HG02642 (cell line): ENCODE data around the gene PAK1.
"Not testable (repeated sequence)": the region's sequence is repeated elsewhere in the genome, so short reads cannot be mapped to it uniquely, and the experiment has no call there.

Experiments
- ATAC-seq: cut with Tn5 transposase; IDR thresholded peaks from one replicate; pipeline ENCODE4 v1.9.1; 2021; ENCODE audit warnings: mild to moderate bottlenecking; ENCODE audit not compliant: unreplicated experiment, poor library complexity

PAK1 gene

DNA sequence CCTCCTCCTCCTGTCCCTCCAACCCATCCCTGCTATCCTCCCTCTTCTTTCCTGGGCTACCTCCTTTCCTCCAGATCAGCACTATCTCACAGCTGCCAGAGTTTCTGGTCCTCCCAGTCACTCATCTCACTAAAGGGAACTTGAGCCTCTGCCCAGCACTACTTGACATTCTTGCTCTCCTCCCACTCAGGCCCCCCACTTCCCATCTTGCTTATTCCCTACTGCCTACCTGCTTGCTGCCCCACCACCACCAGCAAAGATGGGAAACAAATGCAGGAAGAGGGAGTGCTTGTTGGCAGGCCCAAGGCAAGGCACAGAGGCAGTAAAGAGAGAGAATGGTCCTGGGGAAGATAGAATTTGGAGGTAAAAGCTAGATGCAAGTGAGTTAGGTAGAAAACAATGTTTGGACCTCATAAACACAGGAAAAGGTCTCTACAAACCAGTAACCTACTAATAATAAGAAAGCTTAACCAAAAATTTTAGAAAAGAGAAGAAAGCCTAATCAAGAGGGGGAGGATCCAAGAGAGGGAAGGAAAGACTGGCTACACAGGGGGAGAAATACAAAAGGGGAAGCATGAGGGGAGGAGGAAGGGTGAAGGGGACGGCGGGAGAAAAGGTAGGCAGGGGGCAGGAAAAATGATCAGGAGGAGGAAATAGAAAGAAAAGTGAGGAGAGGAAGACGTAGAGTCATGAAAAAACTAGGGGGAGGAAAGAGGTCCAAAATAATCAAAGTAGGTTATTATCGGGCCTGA lies 63.6 kb downstream of the PAK1 start:
- no peak for ATAC-seq

DNA sequence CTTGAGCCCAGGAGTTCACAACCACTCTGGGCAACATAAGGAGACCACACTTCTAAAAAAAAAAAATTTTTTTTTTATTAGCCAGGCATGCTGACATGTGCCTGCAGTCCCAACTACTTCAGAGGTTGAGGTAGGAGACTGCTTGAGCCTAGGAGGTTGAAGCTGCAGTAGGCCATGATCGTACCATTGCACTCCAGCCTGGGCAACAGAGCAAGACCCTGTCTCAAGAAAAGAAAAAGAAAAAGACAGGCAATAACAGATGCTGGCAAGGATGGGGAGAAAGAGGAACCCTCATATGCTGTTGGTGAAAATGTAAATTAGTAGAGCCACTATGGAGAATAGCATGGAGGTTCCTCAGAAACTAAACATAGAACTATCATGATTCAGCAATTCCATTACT lies 64.8 kb downstream of the PAK1 start:
- no peak for ATAC-seq

DNA sequence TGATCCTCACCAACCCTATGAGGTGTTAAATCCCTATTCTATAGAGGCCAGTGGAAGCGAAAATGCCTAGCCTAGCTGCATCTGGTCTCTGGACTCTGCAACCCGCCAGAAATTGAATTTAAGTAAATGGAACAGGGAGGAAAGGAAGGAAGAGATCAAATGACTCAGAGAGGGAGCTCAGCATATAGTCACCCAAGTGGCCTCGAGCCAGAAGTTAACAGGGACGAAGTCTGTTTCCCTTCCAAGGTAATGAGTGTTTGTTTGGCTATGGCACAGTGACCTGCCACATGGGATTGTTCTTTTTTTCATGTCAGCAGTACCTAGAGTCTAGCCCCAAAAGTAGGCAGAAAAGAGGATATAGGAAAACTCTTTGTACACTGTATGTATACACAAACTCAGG lies 66.3 kb downstream of the PAK1 start:
- ATAC-seq: no peak

DNA sequence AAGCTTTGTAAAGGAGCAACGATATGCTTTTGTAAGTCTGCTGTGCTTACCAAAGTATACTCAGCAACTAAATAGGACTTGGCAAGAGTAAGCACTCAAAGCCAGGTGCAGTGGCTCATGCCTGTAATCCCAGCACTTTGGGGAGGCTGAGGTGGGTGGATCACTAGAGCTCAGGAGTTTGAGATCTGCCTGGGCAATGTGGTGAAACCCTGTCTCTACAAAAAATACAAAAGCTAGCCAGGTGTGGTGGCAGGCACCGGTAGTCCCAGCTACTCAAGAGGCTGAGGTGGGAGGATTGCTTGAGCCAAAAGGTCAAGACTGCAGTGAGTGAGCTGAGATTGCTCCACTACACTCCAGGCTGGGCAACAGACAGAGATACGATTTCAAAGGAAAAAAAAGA lies 67.5 kb downstream of the PAK1 start:
- no peak for ATAC-seq

DNA sequence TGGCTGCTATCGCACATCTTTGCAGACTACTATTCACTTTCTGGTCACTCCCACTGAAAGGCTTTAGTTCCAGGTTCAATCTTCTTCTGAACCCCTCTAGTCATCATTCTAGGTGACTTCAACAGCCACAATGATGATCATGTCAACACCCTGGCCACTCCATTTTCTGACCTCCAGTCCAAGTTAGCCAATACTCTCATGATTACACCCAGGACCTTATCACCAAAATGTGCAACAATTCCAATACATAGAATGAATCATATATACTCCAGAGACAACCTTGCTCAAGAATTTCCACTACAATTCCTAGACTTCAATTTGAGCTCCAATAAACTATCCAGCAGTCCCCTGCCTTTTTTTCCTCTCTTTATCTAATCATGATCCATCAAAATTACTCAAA lies 70.7 kb downstream of the PAK1 start:
- no peak for ATAC-seq

DNA sequence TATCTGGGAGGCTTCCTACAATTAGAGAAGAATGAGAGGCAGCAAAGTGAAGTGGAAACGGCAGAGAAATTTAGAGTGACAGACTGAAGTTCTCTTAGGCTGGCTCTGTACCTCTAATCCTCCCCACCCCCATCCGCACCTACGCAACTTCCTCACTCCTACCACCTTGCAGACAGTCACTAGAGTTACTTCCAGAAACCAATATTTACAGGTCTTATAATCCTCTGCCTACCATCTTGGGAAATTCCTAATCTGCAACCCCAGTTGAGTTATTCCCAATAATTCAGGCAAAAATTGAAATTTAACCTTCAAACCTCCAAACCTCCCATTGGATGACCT lies 71.7 kb downstream of the PAK1 start:
- ATAC-seq: no peak

DNA sequence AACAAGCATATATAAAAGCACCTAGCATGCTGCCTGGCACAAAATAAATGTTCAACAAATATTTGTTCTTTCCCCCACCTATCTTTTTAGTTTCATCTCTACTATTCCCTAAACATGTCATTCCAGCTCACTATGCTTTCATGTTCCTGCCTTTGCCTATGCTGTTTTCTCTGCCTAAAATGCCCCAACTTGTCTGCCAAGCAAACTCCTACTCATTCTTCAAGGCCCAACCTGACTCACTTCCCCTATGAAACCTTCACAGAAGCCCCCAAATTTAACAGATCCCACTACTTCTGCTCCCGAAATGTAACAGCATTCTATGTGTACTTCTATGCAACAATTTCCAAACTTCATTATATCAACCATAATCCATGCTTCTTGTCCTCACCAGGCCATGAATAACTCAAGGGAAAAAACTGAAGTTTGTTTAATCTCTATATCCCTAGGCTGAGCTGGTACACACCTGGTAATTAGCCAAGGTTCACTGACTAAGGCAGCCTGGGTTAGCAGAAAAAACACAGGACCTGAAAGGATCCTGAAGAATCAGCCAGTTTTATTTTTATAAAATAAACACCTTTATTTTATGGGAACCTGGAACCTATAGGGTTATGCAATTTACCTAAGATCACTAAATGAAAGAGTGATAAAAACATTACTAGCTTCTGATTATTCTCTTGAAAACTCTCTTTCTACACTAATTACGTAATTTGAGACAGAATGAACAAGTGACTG lies 72.2 kb downstream of the PAK1 start:
- ATAC-seq: no peak

DNA sequence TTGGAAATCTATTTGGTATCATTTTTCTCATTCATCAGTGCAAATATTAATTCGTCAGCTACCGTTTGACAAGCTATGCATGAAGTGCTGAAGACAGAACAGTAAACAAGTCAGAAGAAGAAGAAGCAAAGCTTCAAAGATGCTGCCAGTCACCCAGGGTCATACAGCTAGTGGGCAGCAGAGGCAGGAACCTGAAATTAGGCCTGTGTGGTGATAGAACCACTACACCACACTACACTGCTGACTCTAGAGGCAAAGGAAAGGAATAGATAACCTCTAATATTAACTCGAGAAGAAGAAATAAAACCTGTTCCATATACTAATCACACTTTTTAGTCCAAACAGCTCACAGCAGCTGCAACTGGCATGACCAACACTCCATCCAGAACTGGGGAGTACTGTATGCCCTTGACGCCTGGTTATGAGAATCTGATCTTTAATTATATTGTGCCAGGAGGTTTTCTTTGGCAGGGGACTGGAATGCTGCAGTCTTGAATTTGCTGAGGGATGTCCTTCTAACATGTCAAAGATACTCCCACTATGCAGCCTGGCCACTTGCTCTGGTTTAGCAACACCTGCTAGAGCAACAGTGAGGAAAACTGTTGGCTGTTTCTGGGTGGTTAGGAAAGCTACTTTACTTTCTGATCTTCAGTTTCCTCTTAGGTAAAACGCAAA lies 73.0 kb downstream of the PAK1 start:
- no peak for ATAC-seq

DNA sequence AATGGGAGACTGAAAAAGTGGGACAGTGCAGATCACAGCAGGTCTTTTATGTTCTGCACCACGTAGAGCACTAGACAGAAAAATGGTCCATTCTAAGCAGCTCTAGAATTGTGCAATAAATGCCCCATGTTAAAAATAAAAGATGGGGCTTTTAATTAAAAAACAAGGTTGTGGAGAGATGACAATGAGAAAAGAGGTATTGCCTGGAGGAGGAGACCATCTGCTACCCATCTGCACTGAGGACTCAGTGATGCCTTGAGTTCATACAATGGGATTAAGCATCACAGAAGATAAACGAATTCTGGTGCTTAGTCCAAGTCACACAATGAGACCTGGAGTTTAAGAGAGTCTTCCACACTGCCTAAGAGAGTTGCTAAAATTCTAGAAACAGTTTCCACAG lies 73.6 kb downstream of the PAK1 start:
- no peak for ATAC-seq

DNA sequence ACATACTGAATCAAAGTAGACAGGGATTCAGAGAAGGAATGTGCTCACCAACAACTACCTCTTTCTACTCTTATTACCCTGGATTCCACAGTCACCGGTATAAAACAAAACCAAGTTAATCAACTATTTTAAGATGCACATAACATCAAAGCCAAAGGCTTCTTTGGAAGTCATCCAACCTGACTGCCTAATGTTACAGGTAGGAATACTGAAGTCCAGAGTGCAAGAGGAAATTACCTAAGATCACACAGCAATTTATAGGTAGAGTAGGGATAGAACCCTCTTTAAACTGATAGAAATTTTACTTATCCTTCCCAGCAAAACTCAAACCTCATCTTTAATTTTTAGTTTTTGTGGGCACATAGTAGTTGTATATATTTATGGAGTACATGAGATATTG lies 76.3 kb downstream of the PAK1 start:
- ATAC-seq: no peak

DNA sequence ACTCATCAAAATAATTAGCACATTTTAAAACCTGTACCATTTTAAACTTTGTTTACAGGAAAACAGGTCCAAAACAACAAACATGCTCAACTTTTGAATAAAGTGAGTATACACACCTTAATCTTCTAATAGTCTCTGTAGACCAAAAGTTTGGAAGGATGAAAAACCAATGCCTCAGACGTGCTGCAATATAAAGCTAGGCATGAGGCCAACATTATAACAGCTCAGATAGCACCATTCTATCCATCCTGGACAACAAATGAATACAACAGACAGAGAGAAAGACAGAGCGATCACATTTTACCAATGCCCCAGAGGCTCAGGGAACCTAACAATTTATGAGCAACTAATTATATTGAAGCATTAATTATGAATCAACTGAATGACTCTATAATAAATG lies 77.0 kb downstream of the PAK1 start:
- no peak for ATAC-seq

DNA sequence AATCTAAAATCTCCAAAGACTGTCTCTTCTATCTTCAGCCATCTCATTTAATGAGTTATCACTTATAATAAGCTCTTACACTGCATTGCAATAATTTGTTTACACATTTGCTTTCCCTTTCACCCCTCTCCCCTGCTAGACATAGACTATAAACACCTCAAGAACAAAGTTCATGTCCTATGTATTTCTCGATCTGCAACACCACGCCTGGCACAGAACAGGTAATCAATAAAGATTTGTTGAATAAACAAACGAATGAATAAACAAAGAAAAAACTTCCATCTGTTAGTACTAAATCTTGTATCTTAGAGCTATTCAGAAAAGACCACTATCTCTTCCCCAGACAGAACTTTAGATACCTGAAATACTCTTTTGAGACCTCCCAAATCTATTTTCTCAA lies 77.6 kb downstream of the PAK1 start:
- ATAC-seq: no peak

DNA sequence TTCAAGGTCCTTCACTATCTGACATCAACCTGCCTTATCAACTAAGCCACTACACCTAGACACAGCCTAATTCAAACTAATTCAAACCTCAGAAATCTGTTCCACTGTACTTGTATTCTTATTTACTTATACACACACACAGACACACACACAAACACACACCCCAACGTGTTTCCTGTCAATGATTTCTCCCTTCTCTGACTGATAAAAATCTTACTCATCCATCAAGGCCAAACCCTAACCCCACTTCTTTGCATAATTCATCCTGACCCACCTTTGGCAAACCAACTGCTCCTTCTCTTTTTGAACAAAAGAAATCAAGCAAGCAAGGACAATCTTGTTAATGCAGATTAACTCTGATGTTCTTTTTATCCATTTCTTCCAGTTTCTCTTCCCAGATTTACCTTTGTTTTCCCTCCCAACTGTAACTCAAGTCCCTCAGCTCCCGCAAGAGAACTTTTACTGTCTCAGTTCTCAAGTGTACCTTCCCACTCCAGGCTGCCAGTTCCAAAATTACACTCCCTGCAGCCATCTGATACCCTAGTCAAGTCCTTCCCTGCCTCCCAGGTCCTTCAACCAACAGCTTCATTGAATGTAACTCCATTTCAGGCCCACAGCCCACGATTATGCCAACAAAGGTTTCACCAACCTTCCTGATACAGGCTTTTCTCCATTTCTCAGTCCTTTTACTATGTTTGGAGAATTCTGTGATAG lies 78.3 kb downstream of the PAK1 start:
- ATAC-seq: no peak

DNA sequence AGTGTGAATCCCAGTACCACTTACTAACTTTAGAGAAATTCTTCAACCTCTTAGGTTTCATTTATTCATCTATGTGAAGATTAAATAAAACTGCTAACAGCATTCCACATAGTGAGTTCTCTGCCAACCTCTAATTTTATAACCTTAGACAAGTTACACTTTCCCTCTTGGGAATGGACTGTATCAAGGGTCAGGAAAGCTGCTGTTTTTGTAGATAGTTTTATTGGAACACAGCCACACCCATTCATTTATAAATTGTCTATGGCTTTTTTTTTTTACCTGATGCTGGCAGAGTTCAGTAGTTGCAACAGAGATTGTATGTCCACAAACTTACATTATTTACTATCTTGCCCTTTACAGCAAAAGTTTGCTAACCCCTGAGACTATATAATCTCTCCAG lies 81.1 kb downstream of the PAK1 start:
- ATAC-seq: no peak

DNA sequence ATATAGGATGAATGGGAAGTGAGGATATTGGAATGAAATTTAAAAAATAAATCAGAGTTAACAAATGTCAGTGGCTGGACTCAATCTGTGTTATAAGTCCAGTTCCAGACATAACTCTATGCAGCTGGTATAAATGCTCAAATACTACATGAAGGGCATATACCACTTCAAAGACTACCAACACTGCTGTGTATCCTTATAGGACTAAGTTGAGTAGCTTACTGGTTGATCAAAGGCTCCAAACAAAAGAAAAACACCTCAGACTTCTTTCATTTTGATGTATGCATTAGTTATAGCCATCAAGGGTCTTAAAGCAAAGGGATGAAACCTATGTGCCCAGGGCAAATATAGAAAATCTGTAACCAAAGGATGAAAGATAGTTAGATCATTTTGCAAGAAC lies 86.2 kb downstream of the PAK1 start:
- ATAC-seq: no peak

DNA sequence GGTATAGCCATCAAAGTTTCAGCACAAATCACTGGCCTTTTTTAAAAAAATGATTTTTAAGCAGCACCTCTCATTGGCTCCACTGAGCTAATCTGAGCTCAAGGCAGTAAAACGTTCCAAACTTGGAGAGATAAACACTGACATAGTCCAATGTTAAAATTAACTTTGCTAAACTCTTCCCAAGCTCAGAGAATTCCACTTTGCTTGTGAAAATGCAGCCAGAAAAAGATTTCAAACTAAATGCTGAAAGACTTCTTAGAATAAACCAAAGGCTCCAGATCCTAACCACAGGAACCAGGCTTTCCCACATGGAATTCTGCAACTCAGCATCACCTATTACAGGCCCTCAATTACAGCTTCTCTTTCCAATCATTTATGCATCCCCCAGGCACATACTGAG lies 87.7 kb downstream of the PAK1 start:
- no peak for ATAC-seq

DNA sequence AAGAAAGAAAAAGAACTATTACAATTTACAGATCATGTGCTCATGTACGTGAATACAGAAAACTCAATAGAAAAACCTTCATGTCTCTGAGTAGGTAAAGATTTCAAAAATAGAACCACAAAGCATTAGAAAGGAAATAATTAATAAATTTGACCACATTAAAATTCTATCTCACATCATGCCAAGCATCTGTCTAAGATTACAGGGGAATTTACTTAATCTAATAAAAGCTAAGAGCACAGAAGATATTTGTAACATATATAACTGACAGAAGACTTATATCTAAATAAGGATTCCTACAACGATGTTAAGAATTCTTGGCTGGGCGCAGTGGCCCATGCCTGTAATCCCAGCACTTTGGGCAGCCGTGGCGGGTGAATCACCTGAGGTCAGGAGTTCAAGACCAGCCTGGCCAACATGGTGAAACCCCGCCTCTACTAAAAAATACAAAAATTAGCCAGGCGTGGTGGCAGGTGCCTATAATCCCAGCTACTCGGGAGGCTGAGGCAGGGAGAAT lies 88.6 kb downstream of the PAK1 start:
- not testable (repeated sequence) for ATAC-seq

DNA sequence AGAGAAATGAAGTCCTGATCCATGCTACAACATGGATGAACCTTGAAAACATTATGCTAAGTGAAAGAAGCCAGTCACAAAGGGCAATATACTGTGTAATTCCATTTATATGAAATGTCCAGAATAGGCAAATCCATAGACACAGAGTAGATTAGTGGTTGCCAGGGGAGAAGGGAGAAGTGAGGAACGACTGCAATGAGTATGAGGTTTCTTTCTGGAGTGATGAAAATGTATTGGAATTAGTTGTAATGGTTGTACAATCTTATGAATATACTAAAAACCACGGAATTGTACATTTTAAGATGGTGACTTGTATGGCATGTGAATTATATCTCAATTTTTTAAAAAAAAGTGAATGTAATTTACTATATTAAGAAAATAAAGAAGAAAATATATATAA lies 89.3 kb downstream of the PAK1 start:
- ATAC-seq: no peak

DNA sequence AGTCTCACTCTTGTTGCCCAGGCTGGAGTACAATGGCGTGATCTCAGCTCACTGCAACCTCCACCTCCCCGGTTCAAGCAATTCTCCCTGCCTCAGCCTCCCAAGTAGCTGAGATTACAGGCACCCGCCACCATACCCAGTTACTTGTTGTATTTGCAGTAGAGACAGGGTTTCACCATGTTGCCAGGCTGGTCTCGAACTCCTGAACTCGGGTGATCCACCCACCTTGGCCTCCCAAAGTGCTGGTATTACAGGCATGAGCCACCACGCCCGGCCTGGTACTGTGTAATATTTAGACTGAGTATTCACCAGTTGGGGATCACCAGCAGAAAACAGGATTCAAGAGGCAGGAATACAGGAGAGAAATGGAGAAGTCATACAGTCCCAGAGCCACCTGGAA lies 90.5 kb downstream of the PAK1 start:
- ATAC-seq: not testable (repeated sequence)

DNA sequence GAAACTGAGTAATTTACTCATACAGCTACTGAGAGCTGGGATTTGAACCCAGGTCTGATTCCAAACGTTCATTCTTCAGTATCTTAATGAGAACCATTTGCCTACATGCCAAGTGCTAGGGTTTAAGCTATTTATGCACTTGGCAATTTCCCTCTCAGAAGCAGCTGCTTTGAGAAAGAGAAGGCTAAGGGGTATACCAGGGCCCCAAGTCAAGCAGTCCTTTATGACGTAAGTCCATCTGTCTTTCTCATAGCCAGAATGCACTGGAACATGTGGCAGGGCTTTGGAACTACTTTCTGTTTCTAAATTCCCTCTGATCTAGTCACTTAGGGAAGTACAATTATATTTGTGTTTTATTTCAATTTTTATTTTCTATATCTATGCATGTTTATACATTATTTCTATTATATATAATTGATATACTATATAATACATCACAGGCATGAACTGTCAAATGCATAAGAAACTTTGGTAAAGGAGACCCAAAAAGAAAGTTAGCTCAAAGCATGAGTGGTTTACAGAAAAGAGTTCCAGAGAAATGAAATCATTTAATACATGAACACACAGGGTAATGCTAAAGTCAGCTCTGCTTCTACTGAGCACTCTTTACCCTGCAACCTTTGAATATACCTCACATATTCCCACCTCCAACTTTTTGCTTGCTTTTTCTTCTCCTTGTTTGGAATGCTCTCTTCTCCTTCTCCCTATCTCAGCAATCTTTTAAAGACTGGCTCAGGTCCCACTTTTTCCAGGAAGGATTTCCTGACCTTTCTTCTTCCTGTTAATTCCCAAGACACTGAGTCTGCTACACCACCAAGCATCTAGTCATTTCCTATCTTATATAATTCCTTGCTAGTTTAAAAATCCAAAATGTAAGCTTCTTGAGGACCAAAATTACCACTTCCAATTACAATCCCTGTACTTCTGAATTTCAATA lies 91.9 kb downstream of the PAK1 start:
- no peak for ATAC-seq
